SK-N-SH (cell line): ENCODE data around the gene ZSCAN12. TPM values are rescaled to one million over a fixed set of nuclear protein-coding genes. Genes with fewer than 3 reads are reported as not detected.

Source experiments
- CTCF ChIA-PET: fragments of 300-600, 350-600 bp; formaldehyde crosslinking; extraction: SDS; loops from one replicate; lab custom pipeline; 2021; lab: Yijun Ruan, JAX
- POLR2A ChIA-PET: fragments of 350-600 bp; sonication (Branson Sonifier 250); formaldehyde crosslinking; extraction: SDS; loops from one replicate; lab custom pipeline; 2020; ENCODE audit warnings: antibody characterized with exemption, inconsistent platforms; lab: Yijun Ruan, JAX
- DNase-seq: peaks from one replicate; pipeline ENCODE4 v3.0.0; 2012
- H2AFZ ChIP-seq: fragments of 200-600 bp; sonication (generic); 2 replicates; pipeline ENCODE4 v1.8.1; 2016; ENCODE audit warnings: antibody characterized with exemption, mild to moderate bottlenecking, low read depth
- H3F3A ChIP-seq: fragments of 200-600 bp; sonication (generic); replicated peaks from 2 replicates; pipeline ENCODE3; 2016; ENCODE audit warnings: antibody characterized with exemption, mild to moderate bottlenecking; ENCODE audit not compliant: insufficient read depth
- H3K27ac ChIP-seq, 2 experiments: fragments of 200-500 bp in 1 of 2; fragments of 200-600 bp in 1 of 2; sonication (Bioruptor generic) in 1 of 2; sonication (generic), shearing (Covaris generic) in 1 of 2; 2 replicates each; pipeline versions ENCODE4 v1.5.1 to v1.6.1; 2014 to 2016; ENCODE audit warnings: low read depth in 2 of 2, inconsistent platforms in 1 of 2, low read length in 1 of 2, mild to moderate bottlenecking in 1 of 2, mixed read lengths in 1 of 2
- H3K27me3 ChIP-seq: fragments of 200-600 bp; sonication (generic), shearing (Covaris generic); 2 replicates; pipeline ENCODE4 v1.6.1; 2016; ENCODE audit warnings: mixed run types; ENCODE audit not compliant: insufficient read depth
- H3K36me3 ChIP-seq, 2 experiments: fragments of 200-500 bp in 1 of 2; fragments of 200-600 bp in 1 of 2; sonication (Bioruptor generic) in 1 of 2; sonication (generic) in 1 of 2; replicated peaks in 1 of 2; 2 replicates each; pipeline versions ENCODE3 to v1.5.1; 2014 to 2016; ENCODE audit warnings: low read length in 1 of 2, mild to moderate bottlenecking in 1 of 2; ENCODE audit not compliant: insufficient read depth in 2 of 2, control insufficient read depth in 1 of 2
- H3K4me1 ChIP-seq, 2 experiments: fragments of 200-500 bp in 1 of 2; fragments of 200-600 bp in 1 of 2; sonication (Bioruptor generic) in 1 of 2; sonication (generic), shearing (Covaris generic) in 1 of 2; 2 replicates each; pipeline versions ENCODE4 v1.5.1 to v1.6.1; 2014 to 2016; ENCODE audit warnings: low read depth in 1 of 2, low read length in 1 of 2, mixed run types in 1 of 2; ENCODE audit not compliant: insufficient read depth in 2 of 2, control insufficient read depth in 1 of 2
- H3K4me2 ChIP-seq: fragments of 200-600 bp; sonication (generic), shearing (Covaris generic); 2 replicates; pipeline ENCODE4 v1.6.1; 2017; ENCODE audit warnings: mixed run types
- H3K4me3 ChIP-seq, 2 experiments: fragments of 200-500 bp in 1 of 2; fragments of 200-600 bp in 1 of 2; sonication (Bioruptor generic) in 1 of 2; sonication (generic), shearing (Covaris generic) in 1 of 2; 2 replicates each; pipeline versions ENCODE4 v1.5.1 to v1.8.1; 2014 to 2016; ENCODE audit warnings: low read depth in 2 of 2, inconsistent platforms in 1 of 2, low read length in 1 of 2, mild to moderate bottlenecking in 1 of 2, mixed read lengths in 1 of 2, moderate library complexity in 1 of 2
- H3K79me2 ChIP-seq: fragments of 200-600 bp; sonication (generic); 2 replicates; pipeline ENCODE4 v1.8.1; 2017; ENCODE audit warnings: mild to moderate bottlenecking; ENCODE audit not compliant: insufficient read depth
- H3K9ac ChIP-seq: fragments of 200-600 bp; sonication (generic); 2 replicates; pipeline ENCODE4 v1.6.1; 2017; ENCODE audit warnings: mixed run types
- H3K9me2 ChIP-seq: fragments of 200-600 bp; sonication (generic); 2 replicates; pipeline ENCODE4 v1.6.1; 2017; ENCODE audit warnings: mixed run types
- H3K9me3 ChIP-seq: fragments of 200-600 bp; sonication (generic); 2 replicates; pipeline ENCODE4 v1.6.1; 2017; ENCODE audit warnings: mixed run types, mild to moderate bottlenecking, moderate library complexity
- H4K20me1 ChIP-seq: fragments of 200-600 bp; sonication (generic); 2 replicates; pipeline ENCODE4 v1.6.1; 2017; ENCODE audit warnings: mild to moderate bottlenecking, mixed run types; ENCODE audit not compliant: insufficient read depth
- FOXM1 ChIP-seq: IDR thresholded peaks from 2 replicates; pipeline ENCODE4 v1.4.0; 2012; ENCODE audit warnings: low read depth, mild to moderate bottlenecking
- GATA2 ChIP-seq: sonication (generic); formaldehyde crosslinking; IDR thresholded peaks from 2 replicates; pipeline ENCODE4 v1.5.0; 2020; ENCODE audit warnings: mild to moderate bottlenecking, missing genetic modification reagents
- JUND ChIP-seq: IDR thresholded peaks from 2 replicates; pipeline ENCODE4 v1.4.0; 2012
- MEF2A ChIP-seq: IDR thresholded peaks from 2 replicates; pipeline ENCODE4 v1.4.0; 2012; ENCODE audit warnings: low read depth, borderline replicate concordance
- MXI1 ChIP-seq: IDR thresholded peaks from 2 replicates; pipeline ENCODE4 v1.6.1; 2012; ENCODE audit warnings: mild to moderate bottlenecking, low read depth, low read length, improper control_type of control experiment
- NFIC ChIP-seq: IDR thresholded peaks from 2 replicates; pipeline ENCODE4 v1.4.0; 2012; ENCODE audit warnings: borderline replicate concordance
- NRF1 ChIP-seq: IDR thresholded peaks from 2 replicates; pipeline ENCODE4 v1.6.1; 2012; ENCODE audit warnings: low read depth, mild to moderate bottlenecking, low read length
- RCOR1 ChIP-seq: fragments of 150-350 bp; IDR thresholded peaks from 2 replicates; pipeline ENCODE4 v1.6.1; 2017; ENCODE audit warnings: antibody characterized with exemption, low read length
- RFX5 ChIP-seq: IDR thresholded peaks from 2 replicates; pipeline ENCODE4 v1.6.1; 2012; ENCODE audit warnings: mild to moderate bottlenecking, improper control_type of control experiment, low read length
- RXRA ChIP-seq: IDR thresholded peaks from 2 replicates; pipeline ENCODE4 v1.4.0; 2012; ENCODE audit warnings: low read depth, mild to moderate bottlenecking, borderline replicate concordance
- SMC3 ChIP-seq: IDR thresholded peaks from 2 replicates; pipeline ENCODE4 v1.6.1; 2012; ENCODE audit warnings: low read depth, low read length, improper control_type of control experiment
- TAF1 ChIP-seq: IDR thresholded peaks from 2 replicates; pipeline ENCODE4 v1.6.1; 2012; ENCODE audit warnings: low read depth, mild to moderate bottlenecking, low read length, moderate library complexity, borderline replicate concordance
- TCF12 ChIP-seq: IDR thresholded peaks from 2 replicates; pipeline ENCODE4 v1.4.0; 2012
- YY1 ChIP-seq: IDR thresholded peaks from 2 replicates; pipeline ENCODE4 v1.4.0; 2012; ENCODE audit warnings: low read depth, mild to moderate bottlenecking
- WGBS: methylation state at CpG from one replicate; pipeline ENCODE4 v1.1.6; 2017; ENCODE audit warnings: low lambda C conversion rate; 5-methylcytosine and 5-hydroxymethylcytosine counted together
- polyA plus RNA-seq, 3 experiments: library from polyadenylated mRNA; depleted of rRNA; stranded (reverse); fragments of >200 nt; gene quantifications; 2 replicates each; pipeline ENCODE4 v1.2.3, GENCODE V29; 2012
- TF ChIP-seq, protein P1 (sequence below): IDR thresholded peaks from 2 replicates; pipeline ENCODE4 v1.4.0; 2012; ENCODE audit warnings: low read depth
- TF ChIP-seq, protein P2 (sequence below): fragments of 200-600 bp; sonication (generic); IDR thresholded peaks from 2 replicates; pipeline ENCODE4 v1.6.1; 2017; ENCODE audit warnings: antibody characterized with exemption, mild to moderate bottlenecking, moderate library complexity
- TF ChIP-seq, protein P3 (sequence below): fragments of 150-350 bp; IDR thresholded peaks from 2 replicates; pipeline ENCODE4 v1.6.1; 2016; ENCODE audit warnings: mild to moderate bottlenecking, low read depth, low read length
- TF ChIP-seq, protein P4 (sequence below): IDR thresholded peaks from 2 replicates; pipeline ENCODE4 v1.6.1; 2012; ENCODE audit warnings: mild to moderate bottlenecking, low read depth, low read length, moderate library complexity

The ZSCAN12 gene
- polyA plus RNA-seq, 1 of the 3 experiments (the other 2 are of a cell fraction) = 1.6 TPM

DNA sequence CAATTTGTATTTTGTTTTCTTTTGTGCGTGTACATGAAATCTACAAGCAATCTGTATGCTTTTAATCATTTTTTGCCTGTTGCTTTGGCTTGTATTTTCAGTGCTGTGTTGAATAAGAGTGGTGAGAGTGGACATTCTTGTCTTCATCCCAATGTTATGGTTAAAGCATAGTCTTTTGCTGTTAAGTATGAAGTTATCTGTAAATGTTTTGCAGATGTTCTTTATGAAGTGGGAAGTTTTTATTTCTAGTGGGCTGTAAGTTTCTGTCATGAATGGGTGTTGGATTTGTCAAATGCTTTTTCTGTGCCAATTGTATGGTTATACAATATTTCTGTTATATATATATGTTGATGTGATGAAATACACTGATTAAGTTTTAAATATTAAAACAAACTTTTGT, 25.6 kb downstream of the ZSCAN12 start (continued):
- TF ChIP-seq TAF1 = no peak
- TF ChIP-seq, all 33 proteins: peak for 0

DNA sequence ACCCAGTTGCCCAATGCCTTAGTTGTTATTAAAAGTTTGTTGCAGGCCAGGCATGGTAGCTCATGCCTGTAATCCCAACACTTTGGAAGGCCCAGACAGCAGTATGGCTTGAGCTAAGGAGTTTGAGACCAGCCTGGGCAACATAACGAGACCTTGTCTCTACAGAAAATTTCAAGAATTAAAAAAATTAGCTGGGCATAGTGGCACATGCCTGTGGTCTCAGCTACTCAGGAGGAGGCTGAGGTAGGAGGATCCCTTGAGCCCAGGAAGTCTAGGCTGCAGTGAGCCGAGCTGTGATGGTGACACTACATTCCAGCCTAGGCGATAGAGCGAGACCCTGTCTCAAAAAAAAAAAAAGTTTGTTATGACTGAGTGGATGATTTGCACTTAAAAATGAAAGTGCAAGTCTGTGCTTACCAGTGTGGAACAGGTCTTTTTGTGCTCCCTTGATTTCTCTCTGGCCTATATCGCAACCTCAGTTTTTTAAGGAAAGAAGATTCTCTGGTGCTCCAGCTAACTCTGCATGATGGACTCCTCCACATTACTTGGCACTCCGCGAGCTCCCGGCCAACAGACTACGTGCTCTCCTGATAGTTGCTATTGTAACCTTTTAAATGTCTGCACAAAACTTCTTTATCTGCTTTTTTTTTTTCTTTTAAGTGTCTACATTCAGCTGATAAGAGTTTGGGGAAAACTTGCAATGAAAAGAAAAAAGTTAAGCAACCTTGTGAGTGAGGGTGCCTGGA, 27.7 kb downstream of the ZSCAN12 start:
- H3K4me1 ChIP-seq = no peaks in the 10 kb centered on the region

DNA sequence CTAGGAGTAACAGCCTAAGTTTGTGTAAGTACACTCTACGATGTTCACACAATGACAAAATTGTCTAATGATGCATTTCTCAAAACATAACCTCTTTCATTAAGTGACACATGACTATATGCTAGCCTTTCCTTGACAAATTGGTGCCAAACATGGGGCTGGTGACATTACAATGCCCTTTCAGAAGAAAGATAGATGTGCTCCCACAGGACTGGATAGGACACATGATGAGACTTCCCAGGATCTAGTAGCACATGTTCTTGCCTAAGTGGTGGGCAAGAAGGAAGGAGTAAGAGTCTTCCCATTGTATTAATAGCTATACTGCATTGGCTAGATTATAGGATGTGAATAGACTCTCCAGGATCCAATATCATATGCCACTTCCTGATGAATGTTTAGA, 28.3 kb downstream of the ZSCAN12 start:
- ChIA-PET POLR2A (interaction anchor here (0.8 kb wide), 1 partner anchor 12 kb away, joined by 5 read pairs; no protein-coding TSS in a partner anchor), CTCF (interaction anchor here (1.0 to 2.2 kb wide), 2 partner anchors 14 to 15 kb away, joined by 3 to 9 read pairs; no protein-coding TSS in a partner anchor)
- Histone ChIP-seq H3K9ac (no peak overlapping the region), H3K4me2 (no peak overlapping the region), H2AFZ (no peak overlapping the region), H3K79me2 (no peaks in the 10 kb centered on the region), H3K9me2 (no peaks in the 10 kb centered on the region), H3K27me3 (no peaks in the 10 kb centered on the region), H3K4me3 (no peak overlapping the region), H3F3A (peaks cover 8% of the 10 kb centered on the region), H3K36me3 (peaks cover 0 to 11% of the 10 kb centered on the region in 2 experiments), H3K27ac (no peak overlapping the region), H3K9me3 (no peaks in the 10 kb centered on the region), H3K4me1 (no peaks in the 10 kb centered on the region), H4K20me1 (no peaks in the 10 kb centered on the region)
- no peak for DNase-seq
- WGBS = 79% methylated on average over 1 of the region's 1 CpG
- TF ChIP-seq RXRA (no peak), RCOR1 (no peak), NRF1 (no peak), JUND (no peak), GATA2 (no peak), RFX5 (no peak), FOXM1 (no peak)
- TF ChIP-seq, protein P1, sequence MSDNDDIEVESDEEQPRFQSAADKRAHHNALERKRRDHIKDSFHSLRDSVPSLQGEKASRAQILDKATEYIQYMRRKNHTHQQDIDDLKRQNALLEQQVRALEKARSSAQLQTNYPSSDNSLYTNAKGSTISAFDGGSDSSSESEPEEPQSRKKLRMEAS = no peak
- TF ChIP-seq, protein P2, sequence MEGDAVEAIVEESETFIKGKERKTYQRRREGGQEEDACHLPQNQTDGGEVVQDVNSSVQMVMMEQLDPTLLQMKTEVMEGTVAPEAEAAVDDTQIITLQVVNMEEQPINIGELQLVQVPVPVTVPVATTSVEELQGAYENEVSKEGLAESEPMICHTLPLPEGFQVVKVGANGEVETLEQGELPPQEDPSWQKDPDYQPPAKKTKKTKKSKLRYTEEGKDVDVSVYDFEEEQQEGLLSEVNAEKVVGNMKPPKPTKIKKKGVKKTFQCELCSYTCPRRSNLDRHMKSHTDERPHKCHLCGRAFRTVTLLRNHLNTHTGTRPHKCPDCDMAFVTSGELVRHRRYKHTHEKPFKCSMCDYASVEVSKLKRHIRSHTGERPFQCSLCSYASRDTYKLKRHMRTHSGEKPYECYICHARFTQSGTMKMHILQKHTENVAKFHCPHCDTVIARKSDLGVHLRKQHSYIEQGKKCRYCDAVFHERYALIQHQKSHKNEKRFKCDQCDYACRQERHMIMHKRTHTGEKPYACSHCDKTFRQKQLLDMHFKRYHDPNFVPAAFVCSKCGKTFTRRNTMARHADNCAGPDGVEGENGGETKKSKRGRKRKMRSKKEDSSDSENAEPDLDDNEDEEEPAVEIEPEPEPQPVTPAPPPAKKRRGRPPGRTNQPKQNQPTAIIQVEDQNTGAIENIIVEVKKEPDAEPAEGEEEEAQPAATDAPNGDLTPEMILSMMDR = no peak
- TF ChIP-seq, protein P3, sequence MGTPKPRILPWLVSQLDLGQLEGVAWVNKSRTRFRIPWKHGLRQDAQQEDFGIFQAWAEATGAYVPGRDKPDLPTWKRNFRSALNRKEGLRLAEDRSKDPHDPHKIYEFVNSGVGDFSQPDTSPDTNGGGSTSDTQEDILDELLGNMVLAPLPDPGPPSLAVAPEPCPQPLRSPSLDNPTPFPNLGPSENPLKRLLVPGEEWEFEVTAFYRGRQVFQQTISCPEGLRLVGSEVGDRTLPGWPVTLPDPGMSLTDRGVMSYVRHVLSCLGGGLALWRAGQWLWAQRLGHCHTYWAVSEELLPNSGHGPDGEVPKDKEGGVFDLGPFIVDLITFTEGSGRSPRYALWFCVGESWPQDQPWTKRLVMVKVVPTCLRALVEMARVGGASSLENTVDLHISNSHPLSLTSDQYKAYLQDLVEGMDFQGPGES = no peak
- TF ChIP-seq, protein P4, sequence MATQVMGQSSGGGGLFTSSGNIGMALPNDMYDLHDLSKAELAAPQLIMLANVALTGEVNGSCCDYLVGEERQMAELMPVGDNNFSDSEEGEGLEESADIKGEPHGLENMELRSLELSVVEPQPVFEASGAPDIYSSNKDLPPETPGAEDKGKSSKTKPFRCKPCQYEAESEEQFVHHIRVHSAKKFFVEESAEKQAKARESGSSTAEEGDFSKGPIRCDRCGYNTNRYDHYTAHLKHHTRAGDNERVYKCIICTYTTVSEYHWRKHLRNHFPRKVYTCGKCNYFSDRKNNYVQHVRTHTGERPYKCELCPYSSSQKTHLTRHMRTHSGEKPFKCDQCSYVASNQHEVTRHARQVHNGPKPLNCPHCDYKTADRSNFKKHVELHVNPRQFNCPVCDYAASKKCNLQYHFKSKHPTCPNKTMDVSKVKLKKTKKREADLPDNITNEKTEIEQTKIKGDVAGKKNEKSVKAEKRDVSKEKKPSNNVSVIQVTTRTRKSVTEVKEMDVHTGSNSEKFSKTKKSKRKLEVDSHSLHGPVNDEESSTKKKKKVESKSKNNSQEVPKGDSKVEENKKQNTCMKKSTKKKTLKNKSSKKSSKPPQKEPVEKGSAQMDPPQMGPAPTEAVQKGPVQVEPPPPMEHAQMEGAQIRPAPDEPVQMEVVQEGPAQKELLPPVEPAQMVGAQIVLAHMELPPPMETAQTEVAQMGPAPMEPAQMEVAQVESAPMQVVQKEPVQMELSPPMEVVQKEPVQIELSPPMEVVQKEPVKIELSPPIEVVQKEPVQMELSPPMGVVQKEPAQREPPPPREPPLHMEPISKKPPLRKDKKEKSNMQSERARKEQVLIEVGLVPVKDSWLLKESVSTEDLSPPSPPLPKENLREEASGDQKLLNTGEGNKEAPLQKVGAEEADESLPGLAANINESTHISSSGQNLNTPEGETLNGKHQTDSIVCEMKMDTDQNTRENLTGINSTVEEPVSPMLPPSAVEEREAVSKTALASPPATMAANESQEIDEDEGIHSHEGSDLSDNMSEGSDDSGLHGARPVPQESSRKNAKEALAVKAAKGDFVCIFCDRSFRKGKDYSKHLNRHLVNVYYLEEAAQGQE = no peak

More for the DNA sequence above, 27.7 kb downstream of the ZSCAN12 start:
- POLR2A ChIA-PET = interaction anchor here (0.8 kb wide), 1 partner anchor 12 kb away, joined by 5 read pairs; no protein-coding TSS in a partner anchor
- Histone ChIP-seq H3K9me2 (no peaks in the 10 kb centered on the region), H3K4me2 (no peak overlapping the region), H3F3A (peaks cover 8% of the 10 kb centered on the region), H2AFZ (no peak overlapping the region), H3K27me3 (no peaks in the 10 kb centered on the region), H3K27ac (no peak overlapping the region), H4K20me1 (no peaks in the 10 kb centered on the region), H3K9me3 (no peaks in the 10 kb centered on the region), H3K79me2 (no peaks in the 10 kb centered on the region), H3K9ac (no peak overlapping the region), H3K36me3 (peaks cover 3 to 11% of the 10 kb centered on the region in 2 experiments), H3K4me3 (no peak overlapping the region)
- DNase-seq = no peak
- no peak for TF ChIP-seq GATA2
- no peak for TF ChIP-seq MEF2A
- no peak for TF ChIP-seq SMC3
- TF ChIP-seq MXI1 = no peak
- no peak for TF ChIP-seq NFIC
- TF ChIP-seq, protein P3 = no peak
- TF ChIP-seq TCF12 = no peak
- TF ChIP-seq RFX5 = no peak
- no peak for TF ChIP-seq YY1
- CTCF ChIA-PET = interaction anchor here (0.9 to 2.2 kb wide), 3 partner anchors 14 to 229 kb away, joined by 3 to 9 read pairs (median 3); no protein-coding TSS in a partner anchor
- 96% methylated on average over 9 of the region's 9 CpGs for WGBS
